Coronary artery (tissue), 2 donors: ENCODE measurements around the gene VAT1L.

Experiments
- DNase-seq: peaks from one replicate; pipeline ENCODE4 v3.0.0-alpha.2; 2017; ENCODE audit warnings: low spot score
- H3K27ac ChIP-seq, 2 donors: fragments of 200-600 bp; sonication (generic); one replicate each; pipeline ENCODE4 v1.5.1; 2016 to 2019
- H3K4me3 ChIP-seq: fragments of 200-600 bp; sonication (generic); 2 replicates; pipeline ENCODE4 v1.5.1; 2016; ENCODE audit warnings: mild to moderate bottlenecking, moderate library complexity
- CTCF ChIP-seq: fragments of 200-600 bp; sonication (generic); IDR thresholded peaks from one replicate; pipeline ENCODE4 v1.5.1; 2019; ENCODE audit warnings: antibody characterized with exemption

VAT1L gene

GRCh38 chr16:77807021-77807420 is 18.7 kb downstream of the VAT1L start:
- Histone ChIP-seq H3K4me3 (no peak overlapping the region), H3K27ac (no peak overlapping the region)
- no peak for DNase-seq
- no peak for TF ChIP-seq CTCF

- H3K27ac ChIP-seq = no peak overlapping the region
- TF ChIP-seq CTCF = no peak
- DNase-seq = no peak
- no peak overlapping the region for H3K4me3 ChIP-seq
Observed at GRCh38 chr16:77812856-77813500, 24.6 kb downstream of the VAT1L start.

- DNase-seq = no peak
- no peak for TF ChIP-seq CTCF
- H3K27ac ChIP-seq = no peak overlapping the region
- no peak overlapping the region for H3K4me3 ChIP-seq
Observed at GRCh38 chr16:77816293-77816692, 27.9 kb downstream of the VAT1L start.

GRCh38 chr16:77820340-77820739 is 32.0 kb downstream of the VAT1L start:
- TF ChIP-seq CTCF = no peak
- DNase-seq = no peak
- Histone ChIP-seq H3K27ac (no peak overlapping the region), H3K4me3 (no peak overlapping the region)

GRCh38 chr16:77822661-77823060 is 34.3 kb downstream of the VAT1L start:
- H3K27ac ChIP-seq = no peak overlapping the region
- no peak for TF ChIP-seq CTCF
- H3K4me3 ChIP-seq = no peak overlapping the region
- DNase-seq = no peak

- DNase-seq = no peak
- TF ChIP-seq CTCF = no peak
- Histone ChIP-seq H3K27ac (no peak overlapping the region), H3K4me3 (no peak overlapping the region)
Observed at GRCh38 chr16:77823067-77823466, 34.7 kb downstream of the VAT1L start.

- Histone ChIP-seq H3K27ac (no peak overlapping the region), H3K4me3 (no peak overlapping the region)
- no peak for TF ChIP-seq CTCF
- no peak for DNase-seq
Observed at GRCh38 chr16:77825196-77825595, 36.8 kb downstream of the VAT1L start.
